Tibial artery (tissue), 4 donors: ENCODE results near the gene GPI.
"Not testable (repeated sequence)": the region's sequence is repeated elsewhere in the genome, so short reads cannot be mapped to it uniquely, and the experiment has no call there.

Experiments
- DNase-seq, 2 donors: peaks; one replicate each; pipeline ENCODE4 v3.0.0-alpha.2; 2019
- H3K27ac ChIP-seq, 2 donors: fragments of 200-600 bp; sonication (generic) in 1 of 2; 1 replicate in 1 of 2; 2 replicates in 1 of 2; pipeline ENCODE4 v1.5.1; 2018 to 2019; ENCODE audit warnings: mild to moderate bottlenecking in 1 of 2
- H3K27me3 ChIP-seq, 2 donors: fragments of 200-600 bp; sonication (generic) in 1 of 2; one replicate each; pipeline versions ENCODE4 v1.5.1 to v1.6.0; 2016 to 2019
- H3K36me3 ChIP-seq, 3 donors: fragments of 200-600 bp; sonication (generic) in 2 of 3; one replicate each; pipeline ENCODE4 v1.5.1; 2016 to 2019; ENCODE audit warnings: mild to moderate bottlenecking in 2 of 3
- H3K4me1 ChIP-seq, 4 donors: fragments of 200-600 bp; sonication (generic) in 2 of 4; 1 replicate in 3 of 4; 2 replicates in 1 of 4; pipeline ENCODE4 v1.5.1; 2016 to 2019
- H3K4me3 ChIP-seq, 2 donors: fragments of 200-600 bp; sonication (generic) in 1 of 2; 1 replicate in 1 of 2; 2 replicates in 1 of 2; pipeline ENCODE4 v1.5.1; 2018 to 2019; ENCODE audit warnings: mild to moderate bottlenecking in 2 of 2
- H3K9me3 ChIP-seq, 3 donors: fragments of 200-600 bp; sonication (generic) in 1 of 3; one replicate each; pipeline ENCODE4 v1.5.1; 2016 to 2019
- CTCF ChIP-seq, 2 experiments: fragments of 200-600 bp in 1 of 2; fragments of 450-650 bp in 1 of 2; IDR thresholded peaks; one replicate each; pipeline ENCODE4 v1.5.1; 2017 to 2019; ENCODE audit warnings: antibody characterized with exemption in 2 of 2, mild to moderate bottlenecking in 1 of 2, moderate library complexity in 1 of 2
- intact Hi-C: fragments of 100-400 bp; cut with DNase I; formaldehyde crosslinking; loops from one replicate; pipeline ENCODE4 v1.15.0; 2023; ENCODE audit warnings: low total_unique reads

The GPI gene

GRCh38 chr19:34325181-34325580 lies 39.8 kb upstream of the GPI start:
- H3K27ac ChIP-seq = no peak overlapping the region
- TF ChIP-seq CTCF (IDR thresholded peaks at IDR 0.05) = no peak
- H3K27me3 ChIP-seq = no peaks in the 10 kb centered on the region
- intact Hi-C loops = no loop called here
- no peaks in the 10 kb centered on the region for H3K9me3 ChIP-seq
- peaks cover 46 to 74% (median 73%) of the 10 kb centered on the region in 3 donors for H3K36me3 ChIP-seq
- no peak overlapping the region for H3K4me3 ChIP-seq
- no peak for DNase-seq
- H3K4me1 ChIP-seq = peaks cover 0 to 16% (median 7%) of the 10 kb centered on the region in 4 donors

GRCh38 chr19:34325981-34326787 lies 38.8 kb upstream of the GPI start:
- Histone ChIP-seq H3K4me1 (peaks cover 0 to 12% (median 4%) of the 10 kb centered on the region in 4 donors), H3K9me3 (no peaks in the 10 kb centered on the region), H3K27ac (peak overlapping the region in 1 of 2 donors; percentile 13), H3K4me3 (no peak overlapping the region), H3K36me3 (peaks cover 51 to 83% (median 82%) of the 10 kb centered on the region in 3 donors), H3K27me3 (no peaks in the 10 kb centered on the region)
- no peak for DNase-seq
- TF ChIP-seq CTCF (IDR thresholded peaks at IDR 0.05) = no peak
- intact Hi-C loops = no loop called here

- Histone ChIP-seq H3K4me3 (no peak overlapping the region), H3K36me3 (peaks cover 52 to 84% (median 72%) of the 10 kb centered on the region in 3 donors), H3K9me3 (no peaks in the 10 kb centered on the region), H3K4me1 (peaks cover 0 to 12% (median 4%) of the 10 kb centered on the region in 4 donors), H3K27me3 (no peaks in the 10 kb centered on the region), H3K27ac (no peak overlapping the region)
- DNase-seq = no peak
- intact Hi-C loops = no loop called here
- TF ChIP-seq CTCF (IDR thresholded peaks at IDR 0.05) = no peak
Observed at GRCh38 chr19:34327851-34328250, 37.1 kb upstream of the GPI start.

- H3K4me3 ChIP-seq = no peak overlapping the region
- TF ChIP-seq CTCF (IDR thresholded peaks at IDR 0.05) = no peak
- no peak for DNase-seq
- intact Hi-C loops = no loop called here
- H3K27ac ChIP-seq = no peak overlapping the region
- H3K36me3 ChIP-seq = peaks cover 49 to 84% (median 70%) of the 10 kb centered on the region in 3 donors
- H3K9me3 ChIP-seq = no peaks in the 10 kb centered on the region
- peaks cover 0 to 12% (median 4%) of the 10 kb centered on the region in 4 donors for H3K4me1 ChIP-seq
- H3K27me3 ChIP-seq = no peaks in the 10 kb centered on the region
Observed at GRCh38 chr19:34328982-34329381, 36.0 kb upstream of the GPI start.

- H3K27ac ChIP-seq = no peak overlapping the region
- no peak overlapping the region for H3K4me3 ChIP-seq
- H3K9me3 ChIP-seq = no peaks in the 10 kb centered on the region
- H3K27me3 ChIP-seq = no peaks in the 10 kb centered on the region
- H3K36me3 ChIP-seq = peaks cover 51 to 86% (median 75%) of the 10 kb centered on the region in 3 donors
- DNase-seq = no peak
- H3K4me1 ChIP-seq = peaks cover 0 to 12% (median 4%) of the 10 kb centered on the region in 4 donors
- no peak for TF ChIP-seq CTCF (IDR thresholded peaks at IDR 0.05)
- intact Hi-C loops = loop anchor here (10.0 kb wide), 1 partner anchor 75 kb away; the partner anchor contains the start of gene GARRE1
Observed at GRCh38 chr19:34330116-34330515, 34.9 kb upstream of the GPI start.

GRCh38 chr19:34330596-34330995 lies 34.4 kb upstream of the GPI start:
- H3K4me1 ChIP-seq = peaks cover 0 to 12% (median 4%) of the 10 kb centered on the region in 4 donors
- H3K9me3 ChIP-seq, H3K27ac ChIP-seq, H3K4me3 ChIP-seq, H3K27me3 ChIP-seq, DNase-seq: not testable (repeated sequence)
- intact Hi-C loops = loop anchor here (10.0 kb wide), 1 partner anchor 76 kb away; the partner anchor contains the start of gene GARRE1
- peaks cover 46 to 86% (median 70%) of the 10 kb centered on the region in 3 donors for H3K36me3 ChIP-seq

- peaks cover 42 to 87% (median 64%) of the 10 kb centered on the region in 3 donors for H3K36me3 ChIP-seq
- not testable (repeated sequence) for H3K27me3 ChIP-seq, H3K4me1 ChIP-seq, DNase-seq, H3K4me3 ChIP-seq, H3K27ac ChIP-seq, H3K9me3 ChIP-seq
- intact Hi-C loops = loop anchor here (10.0 kb wide), 1 partner anchor 77 kb away; the partner anchor contains the start of gene GARRE1
Observed at GRCh38 chr19:34331596-34331995, 33.4 kb upstream of the GPI start.
